GM12892 (cell line): ENCODE results near the gene FNIP2.

Experiments used
- DNase-seq: peaks from one replicate; pipeline ENCODE4 v3.0.0; 2011; ENCODE audit not compliant: insufficient read length
- FAIRE-seq: peaks from 2 replicates; lab custom pipeline; 2011; peaks lifted over from hg19 to GRCh38; lab: Jason Lieb, UNC
- POLR2A ChIP-seq: IDR thresholded peaks from 2 replicates; pipeline ENCODE4 v1.6.1; 2011; ENCODE audit warnings: low read depth, low read length, control low read depth
- POLR2AphosphoS5 ChIP-seq: IDR thresholded peaks from 2 replicates; pipeline ENCODE4 v1.6.1; 2011; ENCODE audit warnings: low read depth, low read length, control low read depth
- TAF1 ChIP-seq: IDR thresholded peaks from 2 replicates; pipeline ENCODE4 v1.6.1; 2011; ENCODE audit warnings: low read depth, mild to moderate bottlenecking, control low read depth, low read length, borderline replicate concordance

The FNIP2 gene

DNA sequence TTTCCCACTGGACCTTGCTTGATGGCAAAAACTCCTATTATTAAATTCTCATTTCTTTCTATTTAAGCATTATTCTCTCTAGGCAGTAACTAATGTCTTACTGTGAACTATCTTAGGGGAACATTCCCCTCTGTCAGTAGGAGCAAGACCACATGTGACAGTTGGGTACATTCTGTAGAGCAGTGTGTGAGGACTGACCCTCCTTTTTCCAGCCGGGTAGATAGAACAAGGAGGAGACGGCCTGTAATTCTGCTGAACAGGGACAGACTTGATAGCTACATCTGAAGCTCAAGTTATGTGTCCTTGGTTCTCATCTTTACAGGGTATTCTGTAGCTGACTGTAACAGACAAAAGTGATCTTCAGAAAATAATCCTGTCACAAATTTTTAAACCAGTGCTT, 43.3 kb downstream of the FNIP2 start:
- FAIRE-seq, result no peak
- no peak for DNase-seq
- TF ChIP-seq TAF1 (no peak), POLR2AphosphoS5 (no peak), POLR2A (no peak)

DNA sequence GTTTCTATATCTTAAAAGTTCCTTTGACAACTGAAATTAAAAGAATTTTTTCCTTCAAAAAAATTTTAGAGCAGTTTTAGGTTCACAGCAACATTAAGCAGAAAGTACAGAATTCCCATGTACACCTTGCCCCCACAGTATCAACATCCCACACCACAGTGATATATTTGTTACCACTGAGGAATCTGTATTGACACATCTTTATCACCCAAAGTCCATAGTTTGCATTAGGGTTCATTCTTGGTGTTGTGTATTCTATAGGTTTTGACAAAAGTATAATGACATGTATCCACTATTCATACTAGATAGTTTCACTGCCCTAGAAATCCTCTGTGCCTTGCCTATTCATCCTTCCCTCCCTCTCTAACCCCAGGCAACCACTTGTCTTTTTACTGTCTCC, 43.7 kb downstream of the FNIP2 start:
- FAIRE-seq, result no peak
- no peak for DNase-seq
- TF ChIP-seq TAF1, result no peak

DNA sequence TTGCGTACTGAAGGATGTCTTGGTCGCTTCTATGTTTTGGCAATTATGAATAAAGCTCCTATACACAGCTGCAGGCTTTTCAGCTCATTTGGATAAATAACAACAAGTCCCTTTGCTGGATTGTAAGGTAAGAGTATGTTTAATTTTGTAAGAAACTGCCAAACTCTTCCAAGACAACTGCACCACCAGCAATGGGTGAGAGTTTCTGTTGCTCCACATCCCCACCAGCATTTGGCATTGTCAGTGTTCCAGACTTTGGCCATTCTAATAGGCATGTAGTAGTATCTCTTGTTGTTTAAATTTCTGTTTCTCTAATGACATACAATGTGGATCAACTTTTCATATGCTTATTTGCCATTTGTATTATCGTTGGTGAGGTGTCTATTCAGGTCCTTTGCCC, 44.3 kb downstream of the FNIP2 start:
- TF ChIP-seq POLR2A, result no peak
- no peak for FAIRE-seq
- no peak for DNase-seq

DNA sequence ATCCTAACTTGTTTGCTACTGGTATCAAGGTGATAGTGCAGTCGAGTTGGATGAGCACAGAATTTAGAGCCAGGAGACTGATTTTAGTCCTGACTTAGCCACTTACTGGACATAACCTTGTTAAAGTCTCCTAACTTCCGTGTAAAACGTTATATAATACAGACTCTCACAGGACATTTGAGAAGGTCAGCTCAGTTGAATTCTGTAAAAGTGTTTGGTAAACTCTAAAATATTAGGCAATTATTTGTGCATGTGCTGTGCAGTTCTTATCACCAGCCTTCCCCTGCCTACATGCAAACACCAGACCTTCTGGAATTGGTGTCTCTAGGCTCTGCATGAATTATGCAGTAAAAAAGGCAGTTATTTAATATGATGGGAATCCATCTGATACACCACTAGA, 45.4 kb downstream of the FNIP2 start:
- DNase-seq (no peak), FAIRE-seq (no peak)
- TF ChIP-seq POLR2AphosphoS5, result no peak
- no peak for TF ChIP-seq TAF1

DNA sequence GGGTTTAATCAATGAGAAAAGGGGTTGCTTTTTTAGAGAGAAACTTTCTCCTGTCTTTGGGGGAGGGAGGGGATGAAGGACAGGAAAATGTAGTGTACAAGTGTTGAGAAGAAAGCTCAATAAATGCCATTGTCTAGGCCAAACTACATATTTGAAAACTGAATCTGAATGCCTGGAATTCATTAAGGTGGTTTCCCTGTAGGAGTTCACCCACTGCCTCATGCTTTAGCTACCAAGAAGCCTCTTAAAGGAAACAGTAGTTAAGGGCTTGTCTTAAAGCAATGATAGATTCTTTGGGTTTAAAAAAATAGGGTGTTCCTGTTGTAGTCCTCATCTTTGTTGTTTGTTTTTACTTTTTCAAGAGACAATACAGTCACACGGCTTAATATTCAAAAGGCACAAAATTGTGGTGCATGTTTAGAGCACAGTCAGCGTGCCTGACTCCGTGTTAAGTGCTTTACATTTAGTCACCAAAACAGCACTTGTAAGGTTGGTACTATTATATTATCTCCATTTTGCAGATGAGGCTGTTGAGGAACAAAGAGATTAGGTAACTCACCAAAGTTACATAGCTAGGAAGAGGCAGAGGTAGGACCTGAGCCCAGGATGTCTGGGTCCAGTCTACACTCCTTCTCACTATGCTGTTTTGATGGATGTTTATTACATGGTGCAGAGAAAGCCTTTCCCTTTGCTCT, 46.0 kb downstream of the FNIP2 start:
- DNase-seq (no peak), FAIRE-seq (no peak)
- TF ChIP-seq POLR2A, result no peak
- no peak for TF ChIP-seq TAF1
- no peak for TF ChIP-seq POLR2AphosphoS5

DNA sequence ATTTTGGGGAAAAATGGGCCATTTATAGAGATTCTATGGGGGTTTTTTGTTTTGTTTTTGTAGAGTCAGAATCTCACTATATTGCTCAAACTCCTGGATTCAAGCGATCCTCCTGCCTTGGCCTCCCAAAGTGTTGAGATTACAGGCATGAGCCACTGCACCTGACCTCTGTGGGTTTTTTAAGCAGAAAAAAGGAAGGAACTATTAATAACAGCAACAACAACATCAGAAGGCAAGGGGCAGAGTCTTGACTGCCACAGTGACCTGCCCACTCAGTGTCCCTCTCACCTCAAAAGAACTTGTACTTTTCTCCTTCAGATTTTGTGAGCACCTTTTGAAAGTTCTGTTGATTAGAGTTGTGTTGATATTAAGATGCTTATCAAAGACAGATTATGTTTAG, 48.1 kb downstream of the FNIP2 start:
- TF ChIP-seq TAF1 (no peak), POLR2A (no peak), POLR2AphosphoS5 (no peak)
- DNase-seq, result no peak
- peak; percentile 42 for FAIRE-seq

DNA sequence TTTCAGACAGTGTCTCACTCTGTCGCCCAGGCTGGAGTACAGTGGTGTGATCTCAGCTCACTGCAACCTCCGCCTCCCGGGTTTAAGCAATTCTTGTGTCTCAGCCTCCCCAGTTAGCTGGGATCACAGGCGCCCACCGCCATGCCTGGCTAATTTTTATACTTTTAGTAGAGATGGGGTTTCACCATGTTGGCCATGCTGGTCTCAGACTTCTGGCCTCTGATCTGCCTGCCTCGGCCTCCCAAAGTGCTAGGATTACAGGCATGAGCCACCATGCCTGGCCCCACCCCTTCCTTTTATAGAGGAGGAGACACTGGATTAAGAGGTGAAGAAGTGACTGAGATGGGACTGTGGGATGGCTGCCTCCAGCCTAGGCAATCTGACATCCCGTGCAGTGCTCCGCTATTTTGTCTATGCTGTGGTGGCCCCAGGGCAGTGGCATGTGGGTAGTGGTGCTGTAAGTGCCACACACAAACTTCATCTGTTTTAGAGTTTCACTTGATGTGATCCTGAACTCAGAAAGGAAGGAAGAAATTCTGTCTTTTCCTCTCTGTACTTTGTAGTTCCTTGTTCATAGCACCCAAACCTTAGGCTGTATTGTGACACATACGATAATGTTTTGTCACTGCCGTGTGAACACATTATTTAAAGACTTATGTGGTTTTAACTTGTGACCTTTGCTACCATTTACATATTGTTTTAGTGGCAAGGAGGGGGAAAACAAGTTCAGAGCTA, 48.9 kb downstream of the FNIP2 start:
- FAIRE-seq (no peak), DNase-seq (no peak)
- TF ChIP-seq POLR2A, result no peak
- no peak for TF ChIP-seq POLR2AphosphoS5
- no peak for TF ChIP-seq TAF1

DNA sequence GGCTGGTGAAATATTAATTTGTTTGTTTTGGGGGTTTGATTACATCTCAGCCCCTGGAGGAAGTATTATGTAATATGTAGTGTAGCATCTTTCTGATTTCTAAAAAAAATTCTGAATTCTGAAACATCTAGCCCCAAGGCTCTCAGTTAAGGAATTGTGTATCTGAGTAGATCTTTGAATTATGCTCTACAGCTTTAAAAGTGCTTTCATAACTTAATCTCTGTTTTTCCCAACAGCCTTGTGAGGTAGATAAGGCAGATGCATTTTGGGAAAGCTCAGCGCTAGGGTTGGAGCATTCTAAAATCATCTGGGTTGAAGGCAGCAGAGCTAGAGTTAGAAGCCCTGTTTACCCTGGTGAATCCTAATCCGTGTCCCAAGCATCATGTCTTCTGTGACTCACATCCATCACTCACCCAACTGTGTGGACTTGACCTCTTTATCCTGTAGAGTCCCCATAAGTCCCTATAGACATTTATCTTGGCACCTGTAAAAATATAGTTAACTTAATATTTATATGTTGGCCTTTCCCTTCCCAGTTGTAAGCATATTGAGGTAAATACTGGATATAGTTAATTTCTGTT, 49.8 kb downstream of the FNIP2 start:
- FAIRE-seq, result no peak
- DNase-seq, result no peak
- TF ChIP-seq TAF1 (no peak), POLR2A (no peak), POLR2AphosphoS5 (no peak)

DNA sequence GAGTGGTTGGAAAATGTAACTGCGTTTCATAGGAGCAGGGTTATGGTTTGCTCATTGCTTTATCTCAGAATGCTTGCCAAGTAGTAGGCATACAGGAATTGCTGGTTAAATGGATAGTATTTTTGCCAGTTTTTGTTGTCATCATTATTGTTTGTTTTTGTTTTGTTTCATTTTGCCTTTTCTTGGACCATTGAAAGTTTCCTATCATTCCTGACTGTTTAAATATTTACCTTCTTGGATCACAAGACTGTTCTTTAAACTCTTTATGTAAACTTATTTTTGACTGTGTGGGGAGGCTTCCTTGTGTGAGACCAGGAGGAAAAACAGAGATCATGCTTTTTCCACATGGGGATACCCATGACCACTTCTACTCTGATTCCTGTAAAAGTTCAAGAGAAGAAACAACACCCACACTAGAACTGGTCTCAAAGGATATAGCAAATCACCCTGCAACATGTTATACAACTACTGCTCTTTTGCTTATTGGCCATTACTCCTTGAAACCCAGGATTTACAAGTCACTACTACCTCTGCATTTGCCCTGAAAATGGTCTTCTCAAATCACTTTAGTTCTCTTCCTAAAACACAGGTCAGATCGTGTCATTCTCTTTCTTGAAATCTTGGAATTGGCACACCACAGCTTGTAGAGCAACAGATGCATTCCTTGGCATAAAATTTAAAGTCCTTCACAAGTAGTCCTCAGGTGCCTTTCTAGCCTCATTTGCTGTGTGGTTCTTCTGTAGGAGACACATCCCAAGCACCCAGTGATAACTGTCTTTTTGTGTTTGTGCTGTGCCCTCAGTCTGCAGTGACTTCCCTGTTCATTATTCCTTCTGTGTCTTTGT, 51.3 kb downstream of the FNIP2 start:
- no peak for TF ChIP-seq POLR2AphosphoS5
- TF ChIP-seq TAF1, result no peak
- no peak for TF ChIP-seq POLR2A
- DNase-seq (no peak), FAIRE-seq (no peak)

DNA sequence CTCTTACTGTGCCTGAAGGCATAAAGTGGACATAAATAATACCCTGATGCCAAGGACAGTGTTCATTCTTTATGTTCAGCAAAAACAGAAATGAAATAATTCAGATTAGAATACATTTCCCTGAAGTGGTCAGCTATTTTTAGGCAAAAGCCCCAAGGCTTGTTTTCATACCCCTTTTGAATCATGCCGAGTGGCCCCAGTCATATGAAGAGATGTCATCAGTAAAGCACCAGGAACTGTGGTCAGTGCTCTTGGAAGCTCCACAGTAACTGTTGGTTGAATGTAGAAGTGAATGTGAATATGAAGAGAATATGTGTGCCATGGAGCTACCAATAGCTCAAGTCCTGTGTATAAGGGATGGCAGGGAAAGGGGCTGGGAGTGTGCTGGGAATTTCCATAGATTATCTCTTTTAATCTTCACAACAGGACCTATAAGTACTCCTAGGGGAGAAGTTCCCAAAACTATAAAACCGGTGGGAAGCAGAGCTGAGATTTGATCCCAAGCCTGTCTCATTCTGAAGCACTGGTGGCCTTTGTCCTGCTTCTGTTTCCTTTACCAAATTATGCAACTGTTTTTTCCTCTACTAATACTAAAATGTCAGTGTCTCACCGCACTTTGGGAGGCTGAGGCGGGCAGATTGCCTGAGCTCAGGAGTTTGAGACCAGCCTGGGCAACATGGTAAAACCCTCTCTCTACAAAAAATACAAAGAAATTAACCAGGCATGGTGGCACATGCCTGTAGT, 52.6 kb downstream of the FNIP2 start:
- FAIRE-seq, result no peak
- no peak for DNase-seq
- TF ChIP-seq POLR2A, result no peak
- TF ChIP-seq POLR2AphosphoS5, result no peak
- no peak for TF ChIP-seq TAF1

DNA sequence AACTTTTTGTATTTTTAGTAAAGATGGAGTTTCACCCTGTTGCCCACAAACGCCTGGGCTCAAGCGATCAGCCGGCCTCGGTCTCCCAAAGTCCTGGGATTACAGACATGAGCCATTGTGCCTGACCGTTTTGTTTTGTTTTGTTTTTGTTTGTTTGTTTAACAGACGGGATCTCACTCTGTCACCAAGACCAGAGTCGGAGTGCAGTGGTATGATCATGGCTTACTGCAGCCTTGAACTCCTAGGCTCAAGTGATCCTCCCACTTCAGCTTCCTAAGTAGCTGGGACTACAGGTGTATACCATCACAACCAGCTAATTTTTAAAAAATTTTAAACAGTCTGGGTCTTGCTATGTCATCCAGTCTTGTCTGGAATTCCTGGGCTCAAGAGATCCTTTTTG, 53.5 kb downstream of the FNIP2 start:
- DNase-seq, result no peak
- TF ChIP-seq POLR2A, result no peak
- TF ChIP-seq POLR2AphosphoS5, result no peak
- no peak for TF ChIP-seq TAF1
- FAIRE-seq, result no peak
